Transverse colon (tissue), 4 donors: ENCODE measurements around the gene IFT172. TPM values are rescaled to one million over a fixed set of nuclear protein-coding genes. Genes with fewer than 3 reads are reported as not detected.

ENCODE experiments used
- DNase-seq: peaks from one replicate; pipeline ENCODE4 v3.0.0-alpha.2; 2019
- H3K27ac ChIP-seq, 4 donors: fragments of 200-600 bp; sonication (generic); 2 replicates each; pipeline ENCODE4 v1.5.1; 2016 to 2018; ENCODE audit warnings: inconsistent platforms in 4 of 4
- H3K27me3 ChIP-seq: fragments of 200-600 bp; sonication (generic); 2 replicates; pipeline ENCODE4 v1.5.1; 2017; ENCODE audit warnings: inconsistent platforms
- H3K36me3 ChIP-seq, 4 donors: fragments of 200-600 bp; sonication (generic); 2 replicates each; pipeline ENCODE4 v1.5.1; 2017 to 2019; ENCODE audit warnings: inconsistent platforms in 4 of 4
- H3K4me1 ChIP-seq, 4 donors: fragments of 200-600 bp; sonication (generic); 2 replicates each; pipeline ENCODE4 v1.5.1; 2017 to 2020; ENCODE audit warnings: inconsistent platforms in 4 of 4
- H3K4me3 ChIP-seq, 4 donors: fragments of 200-600 bp; sonication (generic); 1 replicate in 1 of 4; 2 replicates in 3 of 4; pipeline versions ENCODE4 v1.5.1 to v1.6.1; 2017 to 2019; ENCODE audit warnings: inconsistent platforms in 4 of 4
- H3K9me3 ChIP-seq, 2 donors: fragments of 200-600 bp; sonication (generic); 2 replicates each; pipeline ENCODE4 v1.5.1; 2017 to 2019; ENCODE audit warnings: inconsistent platforms in 2 of 2
- CTCF ChIP-seq, 5 experiments: fragments of 200-600 bp in 3 of 5; fragments of 450-650 bp in 2 of 5; sonication (generic) in 3 of 5; IDR thresholded peaks; 1 replicate in 2 of 5; 2 replicates in 3 of 5; pipeline ENCODE4 v1.5.1; 2016 to 2017; ENCODE audit warnings: antibody characterized with exemption in 5 of 5, inconsistent platforms in 3 of 5, mild to moderate bottlenecking in 2 of 5, moderate library complexity in 1 of 5
- EP300 ChIP-seq: sonication (generic); formaldehyde crosslinking; IDR thresholded peaks from one replicate; pipeline ENCODE4 v1.6.1; 2017; ENCODE audit warnings: antibody characterized with exemption, low read depth
- POLR2A ChIP-seq: fragments of 450-650 bp; IDR thresholded peaks from one replicate; pipeline ENCODE4 v1.6.1; 2016; ENCODE audit warnings: antibody characterized with exemption, mild to moderate bottlenecking, moderate library complexity
- POLR2AphosphoS5 ChIP-seq, 3 donors: sonication (generic); formaldehyde crosslinking; IDR thresholded peaks; one replicate each; pipeline ENCODE4 v1.6.1; 2016; ENCODE audit warnings: antibody characterized with exemption in 3 of 3
- WGBS, 2 donors: methylation state at CpG; one replicate each; pipeline ENCODE4 v1.1.5; 2018; ENCODE audit warnings: low coverage in 1 of 2; 5-methylcytosine and 5-hydroxymethylcytosine counted together
- in situ Hi-C, 4 donors: fragments of 200-750 bp; cut with MboI; loops; one replicate each; pipeline versions ENCODE4 v1.15.0 to v1.15.1; 2017; ENCODE audit warnings: low sequenced_read_pairs in 3 of 4, low pct_ligation_motif_present in 1 of 4, low pct_unique_long_range_greater_than_20kb in 1 of 4
- intact Hi-C: fragments of 100-400 bp; cut with DNase I; formaldehyde crosslinking; loops from one replicate; pipeline ENCODE4 v1.15.1; 2023; ENCODE audit warnings: low total_unique reads
- small RNA-seq, 4 donors: library from RNA; depleted of rRNA; stranded (forward); fragments of <200 nt; gene quantifications; one replicate each; pipeline ENCODE3, GENCODE V24; 2016
- total RNA-seq, 4 donors: library from RNA; depleted of rRNA; stranded (reverse); fragments of >200 nt; gene quantifications; one replicate each; pipeline ENCODE4 v1.1.0, GENCODE V29; 2016

Gene IFT172
- total RNA-seq, 4 donors from 2014 or later: 14.5 to 113 (median 43.5) TPM

GRCh38 chr2:27400348-27401135 lies 89.0 kb downstream of the IFT172 start:
- H3K27me3 ChIP-seq: no peaks in the 10 kb centered on the region
- H3K4me3 ChIP-seq: no peak overlapping the region
- no peak overlapping the region for H3K27ac ChIP-seq
- WGBS, 2 donors: 100% methylated on average over 2 of the region's 2 CpGs
- no peak for TF ChIP-seq POLR2A
- no peak for TF ChIP-seq EP300
- TF ChIP-seq POLR2AphosphoS5 (IDR thresholded peaks at IDR 0.05): no peak
- no peak for TF ChIP-seq CTCF (IDR thresholded peaks at IDR 0.05)
- H3K9me3 ChIP-seq: no peaks in the 10 kb centered on the region
- no peak for DNase-seq
- intact Hi-C loops (no loop called here), in situ Hi-C loops (no loop called here)
- peaks cover 0 to 3% (median 0%) of the 10 kb centered on the region in 4 donors for H3K4me1 ChIP-seq
- H3K36me3 ChIP-seq: no peaks in the 10 kb centered on the region

- H3K9me3 ChIP-seq: no peaks in the 10 kb centered on the region
- no peak for DNase-seq
- TF ChIP-seq POLR2AphosphoS5 (IDR thresholded peaks at IDR 0.05): no peak
- no peak for TF ChIP-seq CTCF (IDR thresholded peaks at IDR 0.05)
- no peak for TF ChIP-seq POLR2A
- intact Hi-C loops (no loop called here), in situ Hi-C loops (no loop called here)
- no peak overlapping the region for H3K27ac ChIP-seq
- peaks cover 0 to 3% (median 0%) of the 10 kb centered on the region in 4 donors for H3K4me1 ChIP-seq
- H3K27me3 ChIP-seq: no peaks in the 10 kb centered on the region
- H3K36me3 ChIP-seq: no peaks in the 10 kb centered on the region
- 85 to 91% methylated on average over 5 of the region's 5 CpGs for WGBS, 2 donors
- H3K4me3 ChIP-seq: no peak overlapping the region
Measured at GRCh38 chr2:27398962-27399361, 90.6 kb downstream of the IFT172 start.

Small RNA genes within 50 kb of the gene (small RNA-seq; reads per million reads assigned to genes)
- 0 reads per million in 4 donors for gene RNU6-986P

Other genes with a start within 250 kb of the IFT172 start
- under 1 TPM in 1 of 4 donors, not detected in 3; 0.60 TPM for gene SLC30A3, start 226.7 kb downstream of the IFT172 start, total RNA-seq
- gene DNAJC5G, start 214.3 kb downstream of the IFT172 start, total RNA-seq: not detected
- gene TRIM54, start 207.3 kb downstream of the IFT172 start, total RNA-seq: 1 to 10 TPM in 2 of 4 donors, under 1 TPM in 1, not detected in 1; 0.40 to 1.9 (median 1.2) TPM
- 10 to 100 TPM in 1 of 4 donors, 1 to 10 TPM in 1, under 1 TPM in 1, not detected in 1; 0.82 to 10.8 (median 2.2) TPM for gene UCN, start 181.3 kb downstream of the IFT172 start, total RNA-seq
- 10 to 100 TPM; 34.4 to 53.8 (median 38.3) TPM for gene MPV17, start 166.6 kb downstream of the IFT172 start, total RNA-seq
- 10 to 100 TPM; 55.7 to 79.2 (median 63.6) TPM for gene GTF3C2, start 133.0 kb downstream of the IFT172 start, total RNA-seq
- 10 to 100 TPM; 12.0 to 36.7 (median 27.5) TPM for gene EIF2B4, start 119.4 kb downstream of the IFT172 start, total RNA-seq
- 10 to 100 TPM; 59.8 to 99.3 (median 73.9) TPM for gene SNX17, start 119.1 kb downstream of the IFT172 start, total RNA-seq
- 10 to 100 TPM; 24.0 to 41.0 (median 32.6) TPM for gene ZNF513, start 109.0 kb downstream of the IFT172 start, total RNA-seq
- 10 to 100 TPM; 43.4 to 54.9 (median 51.7) TPM for gene PPM1G, start 80.2 kb downstream of the IFT172 start, total RNA-seq
- 10 to 100 TPM; 38.4 to 74.8 (median 66.8) TPM for gene NRBP1, start 61.1 kb downstream of the IFT172 start, total RNA-seq
- gene KRTCAP3, start 47.4 kb downstream of the IFT172 start, total RNA-seq: 100 to 1,000 TPM in 1 of 4 donors, 10 to 100 TPM in 3; 18.0 to 112 (median 47.8) TPM
- gene FNDC4, start 5.5 kb upstream of the IFT172 start, total RNA-seq: 1 to 10 TPM in 3 of 4 donors, under 1 TPM in 1; 0.80 to 8.2 (median 2.5) TPM
- gene GCKR, start 7.1 kb upstream of the IFT172 start, total RNA-seq: not detected
- 10 to 100 TPM in 3 of 4 donors, 1 to 10 TPM in 1; 9.2 to 33.3 (median 20.2) TPM for gene ZNF512, start 93.3 kb upstream of the IFT172 start, total RNA-seq
- gene CCDC121, start 139.3 kb upstream of the IFT172 start, total RNA-seq: 1 to 10 TPM in 2 of 4 donors, under 1 TPM in 1, not detected in 1; 0.80 to 4.3 (median 3.8) TPM
- gene GPN1, start 139.3 kb upstream of the IFT172 start, total RNA-seq: 10 to 100 TPM in 3 of 4 donors, not detected in 1; 14.6 to 24.3 (median 19.4) TPM
- gene SUPT7L, start 173.9 kb upstream of the IFT172 start, total RNA-seq: 10 to 100 TPM; 30.4 to 43.6 (median 38.2) TPM
- gene SLC4A1AP, start 174.1 kb upstream of the IFT172 start, total RNA-seq: 10 to 100 TPM in 3 of 4 donors, 1 to 10 TPM in 1; 9.0 to 21.1 (median 16.1) TPM